ENCODE measurements around the gene CHORDC1.
"Not testable (repeated sequence)": the region's sequence is repeated elsewhere in the genome, so short reads cannot be mapped to it uniquely, and the experiment has no call there.

Gene CHORDC1

DNA sequence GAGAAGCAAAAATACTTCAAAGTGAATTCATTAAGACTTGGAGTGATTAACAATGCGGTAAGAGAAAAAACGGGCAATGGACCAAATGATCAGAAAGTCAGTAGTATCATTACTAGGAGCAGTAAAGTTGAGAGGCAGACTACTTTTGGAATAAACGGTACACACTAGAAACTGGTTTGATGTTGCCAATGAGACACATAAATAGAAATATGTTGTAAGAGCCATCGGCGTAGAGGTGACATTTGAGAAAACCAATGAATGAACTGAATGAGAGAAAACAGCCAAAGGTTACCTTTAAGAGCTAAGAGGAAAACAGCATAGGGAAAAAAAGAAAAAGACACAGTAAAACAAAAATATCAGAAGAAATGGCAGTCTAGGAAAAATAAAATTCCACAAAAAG is 6.2 kb downstream of the CHORDC1 start:
- TF ChIP-seq, protein P1, sequence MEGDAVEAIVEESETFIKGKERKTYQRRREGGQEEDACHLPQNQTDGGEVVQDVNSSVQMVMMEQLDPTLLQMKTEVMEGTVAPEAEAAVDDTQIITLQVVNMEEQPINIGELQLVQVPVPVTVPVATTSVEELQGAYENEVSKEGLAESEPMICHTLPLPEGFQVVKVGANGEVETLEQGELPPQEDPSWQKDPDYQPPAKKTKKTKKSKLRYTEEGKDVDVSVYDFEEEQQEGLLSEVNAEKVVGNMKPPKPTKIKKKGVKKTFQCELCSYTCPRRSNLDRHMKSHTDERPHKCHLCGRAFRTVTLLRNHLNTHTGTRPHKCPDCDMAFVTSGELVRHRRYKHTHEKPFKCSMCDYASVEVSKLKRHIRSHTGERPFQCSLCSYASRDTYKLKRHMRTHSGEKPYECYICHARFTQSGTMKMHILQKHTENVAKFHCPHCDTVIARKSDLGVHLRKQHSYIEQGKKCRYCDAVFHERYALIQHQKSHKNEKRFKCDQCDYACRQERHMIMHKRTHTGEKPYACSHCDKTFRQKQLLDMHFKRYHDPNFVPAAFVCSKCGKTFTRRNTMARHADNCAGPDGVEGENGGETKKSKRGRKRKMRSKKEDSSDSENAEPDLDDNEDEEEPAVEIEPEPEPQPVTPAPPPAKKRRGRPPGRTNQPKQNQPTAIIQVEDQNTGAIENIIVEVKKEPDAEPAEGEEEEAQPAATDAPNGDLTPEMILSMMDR (conservative IDR thresholded peaks at IDR 0.05), result no peak
- TF ChIP-seq ZFX (IDR thresholded peaks at IDR 0.05), result no peak
- no peak overlapping the region for H3K27ac ChIP-seq

DNA sequence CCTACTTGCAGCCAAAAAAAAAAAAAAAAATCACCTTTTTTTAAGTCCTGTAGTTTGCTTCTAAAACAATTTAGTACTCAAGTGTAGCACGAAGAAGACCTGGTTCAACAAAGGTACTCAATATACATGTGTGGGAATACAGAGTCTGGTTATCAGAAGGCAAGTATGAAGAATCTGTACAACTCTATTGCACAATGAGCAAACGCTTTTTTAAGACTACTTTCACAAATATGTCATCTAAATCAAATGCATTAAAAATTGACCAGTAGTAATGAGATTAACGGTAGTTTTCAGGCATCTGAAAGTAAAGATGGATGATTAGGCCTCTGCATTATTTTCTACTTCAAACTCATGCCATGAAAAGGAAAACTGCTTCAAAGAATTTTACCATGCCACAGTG is 9.5 kb downstream of the CHORDC1 start:
- no peak for TF ChIP-seq ZFX (IDR thresholded peaks at IDR 0.05)
- TF ChIP-seq, protein P1 (conservative IDR thresholded peaks at IDR 0.05), result no peak
- H3K27ac ChIP-seq, result no peak overlapping the region

DNA sequence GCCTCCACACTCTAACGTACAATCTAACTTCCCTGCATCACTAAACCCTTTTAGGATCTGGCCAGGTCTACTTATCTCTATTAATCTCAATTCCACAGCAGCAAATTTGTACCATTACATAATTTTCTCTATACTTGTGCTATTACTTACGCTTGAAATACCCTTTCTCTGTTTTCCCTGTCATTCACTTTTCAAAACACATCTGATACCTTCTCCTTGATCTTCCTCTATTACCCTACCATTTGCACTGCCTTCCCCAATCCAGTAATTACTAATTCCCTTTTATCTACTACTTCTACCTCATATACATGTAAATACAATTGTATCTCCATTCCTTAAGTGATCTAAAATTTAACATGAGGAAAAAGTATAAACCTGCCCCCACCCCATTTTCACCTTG is 14.0 kb downstream of the CHORDC1 start:
- TF ChIP-seq, protein P1 (conservative IDR thresholded peaks at IDR 0.05), result no peak
- TF ChIP-seq ZFX (IDR thresholded peaks at IDR 0.05), result no peak
- no peak overlapping the region for H3K27ac ChIP-seq

DNA sequence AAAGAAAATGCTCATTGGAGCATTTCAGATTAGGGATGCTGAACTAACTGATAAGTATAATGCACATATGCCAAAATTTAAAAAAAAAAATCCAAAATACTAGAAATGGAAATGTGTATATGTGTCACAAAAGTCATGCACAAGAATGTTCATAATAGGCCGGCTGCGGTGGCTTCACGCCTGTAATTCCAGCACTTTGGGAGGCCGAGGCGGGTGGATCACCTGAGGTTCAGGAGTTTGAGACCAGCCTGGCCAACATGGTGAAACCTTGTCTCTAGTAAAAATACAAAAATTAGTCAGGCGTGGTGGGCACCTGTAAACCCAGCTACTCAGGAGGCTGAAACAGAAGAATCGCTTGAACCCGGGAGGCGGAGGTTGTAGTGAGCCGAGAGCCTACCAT is 14.9 kb downstream of the CHORDC1 start:
- not testable (repeated sequence) for H3K27ac ChIP-seq

DNA sequence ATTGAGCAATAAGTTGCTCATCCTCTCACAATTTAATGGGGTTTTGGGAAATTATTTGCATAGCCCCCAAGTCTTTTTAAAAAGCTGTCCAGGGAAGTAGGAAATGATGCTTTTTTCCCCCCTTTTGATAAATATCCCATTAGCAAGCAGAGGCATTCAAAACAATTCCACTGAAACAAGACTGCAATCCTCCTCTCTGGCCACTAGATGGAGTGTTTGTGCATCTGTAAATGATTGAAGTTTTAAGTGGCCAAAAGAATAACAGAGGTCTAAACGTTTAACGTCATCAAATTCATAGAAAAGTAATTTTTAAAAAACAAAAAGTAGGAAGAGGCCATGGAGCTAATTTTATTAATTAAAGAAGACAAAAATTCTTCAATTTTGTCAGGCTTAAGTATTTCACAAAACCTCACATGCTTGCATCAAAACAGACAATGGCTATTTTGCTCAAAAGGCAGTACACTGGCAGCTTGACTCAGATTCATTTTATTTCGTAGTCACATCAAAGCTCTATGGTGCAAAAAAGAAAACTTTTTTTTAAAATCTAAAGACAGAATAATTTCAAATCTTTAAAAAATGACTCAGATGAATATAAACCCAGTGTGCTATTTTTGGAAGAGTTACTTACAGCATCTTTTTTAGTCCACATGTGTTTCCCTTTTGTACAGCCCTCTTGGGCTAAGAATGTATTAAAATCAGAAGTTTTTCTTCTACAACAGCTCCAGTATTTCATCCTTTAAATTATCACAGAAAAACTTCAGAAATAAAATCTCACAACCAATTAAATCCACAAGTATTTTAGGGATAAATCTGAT is 17.8 kb downstream of the CHORDC1 start:
- H3K27ac ChIP-seq, result no peak overlapping the region
- TF ChIP-seq ZFX (IDR thresholded peaks at IDR 0.05), result no peak
- TF ChIP-seq, protein P1 (conservative IDR thresholded peaks at IDR 0.05), result peak; percentile 95

DNA sequence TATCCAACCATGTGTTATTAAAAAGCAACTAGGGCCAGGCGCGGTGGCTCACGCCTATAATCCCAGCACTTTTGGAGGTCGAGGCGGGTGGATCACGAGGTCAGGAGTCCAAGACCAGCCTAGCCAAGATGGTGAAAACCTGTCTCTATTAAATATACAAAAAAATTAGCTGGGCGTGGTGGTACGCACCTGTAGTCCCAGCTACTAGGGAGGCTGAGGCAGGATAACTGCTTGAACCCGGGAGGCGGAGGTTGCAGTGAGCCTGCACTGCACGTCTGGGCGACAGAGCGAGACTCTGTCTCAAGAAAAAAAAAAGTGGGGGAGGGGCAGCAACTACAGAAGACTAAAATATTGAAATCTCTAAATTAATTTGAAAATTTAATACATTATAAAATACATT is 18.4 kb downstream of the CHORDC1 start:
- TF ChIP-seq ZFX (IDR thresholded peaks at IDR 0.05), result no peak
- TF ChIP-seq, protein P1 (conservative IDR thresholded peaks at IDR 0.05), result no peak
- no peak overlapping the region for H3K27ac ChIP-seq

DNA sequence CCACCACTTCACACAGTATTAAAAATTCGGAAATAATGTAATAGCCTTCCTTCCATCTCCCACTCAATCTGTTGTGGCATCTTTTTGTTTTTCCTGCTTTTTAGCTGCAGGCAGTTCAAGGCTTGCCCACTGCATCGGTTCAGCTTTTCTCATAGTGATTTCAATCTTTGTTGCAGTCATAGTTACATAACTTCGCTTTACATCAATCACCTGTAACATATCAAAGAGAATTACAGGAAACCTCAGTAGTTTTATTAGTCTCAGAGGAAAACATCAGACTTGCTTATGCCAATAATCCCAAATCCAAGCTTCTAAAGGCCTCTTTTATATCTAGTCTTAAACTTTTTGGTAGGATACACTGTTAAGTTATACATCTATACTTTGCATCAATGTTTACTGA is 20.5 kb downstream of the CHORDC1 start:
- no peak overlapping the region for H3K27ac ChIP-seq
- TF ChIP-seq, protein P1 (conservative IDR thresholded peaks at IDR 0.05), result no peak
- no peak for TF ChIP-seq ZFX (IDR thresholded peaks at IDR 0.05)

DNA sequence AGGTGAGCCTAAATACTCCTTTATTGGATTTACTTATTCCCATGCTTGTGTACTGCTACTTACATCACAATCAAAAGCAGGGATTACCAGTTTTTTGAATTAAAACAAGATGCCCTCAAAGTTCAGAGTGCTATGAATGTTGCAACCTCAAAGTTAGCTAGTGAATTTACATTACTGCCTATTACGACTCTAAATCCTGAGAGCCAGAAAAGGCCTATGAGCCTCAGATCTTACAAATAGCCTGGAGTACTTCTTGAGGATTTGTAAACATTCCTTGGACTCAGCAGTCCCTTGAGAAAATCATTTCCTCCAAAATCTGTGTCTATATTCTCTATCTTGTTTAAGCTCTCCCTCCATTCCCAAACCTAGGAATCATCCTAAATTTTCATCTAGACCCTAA is 25.5 kb downstream of the CHORDC1 start:
- no peak for TF ChIP-seq ZFX (IDR thresholded peaks at IDR 0.05)
- TF ChIP-seq, protein P1 (conservative IDR thresholded peaks at IDR 0.05), result no peak
- H3K27ac ChIP-seq, result no peak overlapping the region

All from C4-2B (cell line).